Nephron progenitor cell (in vitro differentiated cells): ENCODE results near the gene LRRFIP2.

Experiments used
- DNase-seq: peaks from one replicate; pipeline ENCODE4 v3.0.0; 2021
- H3K27ac Mint-ChIP-seq: 2 replicates; pipeline ENCODE4 v1.8.0; 2021; ENCODE audit warnings: mild to moderate bottlenecking, moderate library complexity, mixed read lengths
- H3K27me3 Mint-ChIP-seq: 2 replicates; pipeline ENCODE4 v1.8.0; 2021; ENCODE audit warnings: mild to moderate bottlenecking, low read depth, mixed read lengths; ENCODE audit not compliant: poor library complexity
- H3K36me3 Mint-ChIP-seq: 2 replicates; pipeline ENCODE4 v1.8.0; 2021; ENCODE audit warnings: low read depth, mixed read lengths
- H3K4me1 Mint-ChIP-seq: 2 replicates; pipeline ENCODE4 v1.8.0; 2021; ENCODE audit warnings: mixed read lengths
- H3K4me3 Mint-ChIP-seq: 2 replicates; pipeline ENCODE4 v1.8.0; 2021; ENCODE audit warnings: mild to moderate bottlenecking, moderate library complexity, mixed read lengths
- H3K9me3 Mint-ChIP-seq: 2 replicates; pipeline ENCODE4 v1.8.0; 2021; ENCODE audit warnings: mild to moderate bottlenecking, moderate library complexity, mixed read lengths
- TF ChIP-seq, protein P1 (sequence below): fragments of 200-600 bp; sonication (generic); IDR thresholded peaks from 2 replicates; pipeline ENCODE4 v1.5.0; 2021; ENCODE audit warnings: antibody characterized with exemption

The LRRFIP2 gene

DNA sequence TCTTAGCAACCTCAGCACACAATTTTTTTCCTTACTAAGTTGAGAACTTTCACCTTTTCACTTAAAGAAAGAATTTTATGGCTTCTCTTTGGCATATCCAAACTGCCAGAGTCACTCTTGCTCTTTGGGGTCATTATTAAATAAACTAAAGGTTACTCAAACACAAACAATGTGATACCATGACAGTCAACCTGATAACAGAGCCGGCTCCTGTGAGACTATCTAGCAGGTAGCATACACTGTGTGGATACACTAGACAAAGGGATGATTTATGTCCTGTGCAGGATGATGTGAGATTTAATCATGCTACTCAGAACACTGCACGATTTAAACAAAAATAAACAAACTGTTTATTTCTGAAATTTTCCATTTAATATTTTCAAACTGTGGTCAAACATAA, 35.6 kb downstream of the LRRFIP2 start:
- TF ChIP-seq, protein P1, sequence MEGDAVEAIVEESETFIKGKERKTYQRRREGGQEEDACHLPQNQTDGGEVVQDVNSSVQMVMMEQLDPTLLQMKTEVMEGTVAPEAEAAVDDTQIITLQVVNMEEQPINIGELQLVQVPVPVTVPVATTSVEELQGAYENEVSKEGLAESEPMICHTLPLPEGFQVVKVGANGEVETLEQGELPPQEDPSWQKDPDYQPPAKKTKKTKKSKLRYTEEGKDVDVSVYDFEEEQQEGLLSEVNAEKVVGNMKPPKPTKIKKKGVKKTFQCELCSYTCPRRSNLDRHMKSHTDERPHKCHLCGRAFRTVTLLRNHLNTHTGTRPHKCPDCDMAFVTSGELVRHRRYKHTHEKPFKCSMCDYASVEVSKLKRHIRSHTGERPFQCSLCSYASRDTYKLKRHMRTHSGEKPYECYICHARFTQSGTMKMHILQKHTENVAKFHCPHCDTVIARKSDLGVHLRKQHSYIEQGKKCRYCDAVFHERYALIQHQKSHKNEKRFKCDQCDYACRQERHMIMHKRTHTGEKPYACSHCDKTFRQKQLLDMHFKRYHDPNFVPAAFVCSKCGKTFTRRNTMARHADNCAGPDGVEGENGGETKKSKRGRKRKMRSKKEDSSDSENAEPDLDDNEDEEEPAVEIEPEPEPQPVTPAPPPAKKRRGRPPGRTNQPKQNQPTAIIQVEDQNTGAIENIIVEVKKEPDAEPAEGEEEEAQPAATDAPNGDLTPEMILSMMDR, result no peak
- Mint-ChIP-seq H3K4me3 (no peak overlapping the region), H3K27me3 (no peaks in the 10 kb centered on the region), H3K36me3 (peaks cover 15% of the 10 kb centered on the region), H3K9me3 (peaks cover 5% of the 10 kb centered on the region), H3K27ac (peak overlapping the region; percentile 13), H3K4me1 (no peaks in the 10 kb centered on the region)
- no peak for DNase-seq

DNA sequence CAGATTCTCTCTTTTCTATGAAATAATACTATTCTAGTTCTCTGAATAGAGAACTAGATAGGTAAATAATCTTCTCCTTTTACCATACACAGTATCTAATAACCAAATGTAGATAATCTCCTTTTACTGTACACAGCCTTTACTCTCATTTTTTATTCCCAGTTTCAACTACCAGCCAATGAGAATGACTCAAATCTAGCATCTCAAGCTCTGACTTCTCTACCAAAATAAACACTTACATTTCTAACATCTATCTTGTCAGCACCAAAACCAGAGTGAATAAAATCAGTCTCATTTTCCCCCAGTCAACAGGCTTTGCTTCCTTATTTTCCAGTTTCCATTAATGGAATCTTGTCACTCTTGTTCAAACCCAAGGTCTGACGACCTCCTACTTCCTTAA, 36.9 kb downstream of the LRRFIP2 start:
- H3K9me3 Mint-ChIP-seq, result no peaks in the 10 kb centered on the region
- peaks cover 19% of the 10 kb centered on the region for H3K36me3 Mint-ChIP-seq
- H3K4me3 Mint-ChIP-seq, result no peak overlapping the region
- TF ChIP-seq, protein P1, result no peak
- H3K27ac Mint-ChIP-seq, result no peak overlapping the region
- no peaks in the 10 kb centered on the region for H3K27me3 Mint-ChIP-seq
- no peak for DNase-seq
- no peaks in the 10 kb centered on the region for H3K4me1 Mint-ChIP-seq

DNA sequence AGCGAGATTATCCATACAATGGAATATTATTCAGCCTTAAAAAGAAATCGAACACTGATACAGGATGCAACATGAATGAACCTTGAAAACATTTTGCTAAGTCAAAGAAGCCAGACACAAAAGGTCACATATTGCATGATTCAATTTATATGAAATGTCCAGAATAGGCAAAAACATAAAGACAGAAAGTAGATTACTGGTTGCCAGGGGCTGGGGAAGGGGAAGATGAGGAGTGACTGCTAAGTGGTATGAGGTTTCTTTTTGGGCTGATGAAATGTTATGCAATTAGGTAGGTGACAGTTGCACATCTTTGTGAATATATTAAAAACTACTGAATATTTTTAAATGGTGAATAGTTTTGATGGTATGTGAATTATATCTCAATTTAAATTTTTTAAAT, 38.3 kb downstream of the LRRFIP2 start:
- H3K36me3 Mint-ChIP-seq, result peaks cover 19% of the 10 kb centered on the region
- H3K4me1 Mint-ChIP-seq, result peaks cover 11% of the 10 kb centered on the region
- no peak overlapping the region for H3K27ac Mint-ChIP-seq
- no peaks in the 10 kb centered on the region for H3K27me3 Mint-ChIP-seq
- no peaks in the 10 kb centered on the region for H3K9me3 Mint-ChIP-seq
- no peak overlapping the region for H3K4me3 Mint-ChIP-seq
- DNase-seq, result no peak
- TF ChIP-seq, protein P1, result no peak

DNA sequence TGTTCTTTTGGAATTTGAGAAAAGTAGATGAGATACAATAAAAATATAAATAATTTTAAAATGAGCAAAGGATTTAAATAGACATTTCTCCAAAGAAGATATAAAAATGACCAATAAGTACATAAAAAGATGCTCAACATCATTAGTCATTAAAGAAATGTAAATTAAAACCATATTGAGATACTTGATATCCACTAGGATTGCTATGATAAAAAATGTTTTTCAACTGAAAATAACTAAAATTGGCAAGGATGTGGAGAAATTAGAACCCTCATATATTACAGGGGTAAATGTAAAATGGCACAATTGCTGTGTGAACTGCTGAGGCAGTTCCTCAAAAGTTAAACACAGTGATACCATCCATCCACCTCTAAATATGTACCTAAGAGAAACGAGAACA, 38.8 kb downstream of the LRRFIP2 start:
- Mint-ChIP-seq H3K36me3 (peaks cover 19% of the 10 kb centered on the region), H3K4me3 (no peak overlapping the region), H3K9me3 (no peaks in the 10 kb centered on the region), H3K27ac (no peak overlapping the region), H3K4me1 (peaks cover 13% of the 10 kb centered on the region), H3K27me3 (no peaks in the 10 kb centered on the region)
- no peak for DNase-seq
- TF ChIP-seq, protein P1, result no peak

DNA sequence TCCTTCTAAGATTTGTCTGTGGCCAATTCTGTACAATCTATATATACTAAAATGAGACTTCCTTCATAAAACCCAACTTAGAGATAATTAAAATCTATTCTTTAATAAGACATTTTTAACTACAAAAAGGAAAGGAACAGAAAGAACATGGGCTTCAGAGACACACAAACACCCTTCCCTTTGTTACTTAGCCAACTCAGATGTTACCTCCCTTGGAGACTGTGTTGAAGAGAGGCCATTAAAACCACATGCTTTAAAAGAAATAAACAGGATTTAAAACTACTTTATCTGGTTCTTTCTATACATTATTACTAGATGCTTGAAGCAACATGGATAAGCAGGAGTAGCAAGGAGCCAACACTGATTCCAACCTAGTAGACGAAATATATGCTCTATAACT, 42.0 kb downstream of the LRRFIP2 start:
- Mint-ChIP-seq H3K9me3 (no peaks in the 10 kb centered on the region), H3K36me3 (peaks cover 14% of the 10 kb centered on the region), H3K27me3 (no peaks in the 10 kb centered on the region), H3K27ac (peak overlapping the region; percentile 68), H3K4me1 (peaks cover 13% of the 10 kb centered on the region), H3K4me3 (no peak overlapping the region)
- TF ChIP-seq, protein P1, result no peak
- no peak for DNase-seq

DNA sequence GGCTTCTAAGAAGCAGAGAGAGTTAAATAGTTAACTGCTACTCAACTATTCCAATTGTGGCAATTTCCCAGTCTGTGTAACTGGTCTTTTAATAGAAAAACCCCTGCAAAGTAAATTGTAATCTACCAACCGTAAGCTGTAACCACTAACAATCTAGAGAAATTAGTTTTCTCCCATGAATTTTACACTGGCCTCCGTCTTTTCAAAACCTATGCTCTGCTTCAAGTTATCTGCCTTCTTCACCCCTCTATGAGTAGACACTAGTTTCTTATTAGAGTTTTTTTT, 42.6 kb downstream of the LRRFIP2 start:
- Mint-ChIP-seq H3K4me3 (no peak overlapping the region), H3K27ac (peak overlapping the region; percentile 59), H3K4me1 (peaks cover 13% of the 10 kb centered on the region), H3K27me3 (no peaks in the 10 kb centered on the region), H3K9me3 (no peaks in the 10 kb centered on the region), H3K36me3 (peaks cover 17% of the 10 kb centered on the region)
- DNase-seq, result no peak
- TF ChIP-seq, protein P1, result no peak
